Esophagus (tissue), 2 donors: ENCODE measurements around the gene CDC16. TPM values are rescaled to one million over a fixed set of nuclear protein-coding genes. Genes with fewer than 3 reads are reported as not detected.
A peak's percentile ranks its signal among the peaks of the same experiment; 100 is the strongest.
"Not testable (repeated sequence)": the region's sequence is repeated elsewhere in the genome, so short reads cannot be mapped to it uniquely, and the experiment has no call there.

ENCODE experiments used
- H3K27ac ChIP-seq, 2 donors: one replicate each; pipeline ENCODE4 v1.5.1; 2013; ENCODE audit warnings: low read depth in 2 of 2, mild to moderate bottlenecking in 2 of 2, inconsistent platforms in 1 of 2, low read length in 1 of 2, moderate library complexity in 1 of 2
- H3K27me3 ChIP-seq, 2 donors: one replicate each; pipeline ENCODE4 v1.6.1; 2013; ENCODE audit warnings: low read length in 2 of 2, control low read depth in 1 of 2, mild to moderate bottlenecking in 1 of 2; ENCODE audit not compliant: insufficient read depth in 2 of 2, control insufficient read depth in 1 of 2
- H3K36me3 ChIP-seq, 2 donors: one replicate each; pipeline ENCODE4 v1.6.1; 2013; ENCODE audit warnings: low read length in 1 of 2; ENCODE audit not compliant: control insufficient read depth in 2 of 2, insufficient read depth in 2 of 2
- H3K4me1 ChIP-seq, 2 donors: one replicate each; pipeline ENCODE4 v1.6.1; 2013; ENCODE audit warnings: low read length in 1 of 2; ENCODE audit not compliant: control insufficient read depth in 2 of 2, insufficient read depth in 2 of 2
- H3K4me3 ChIP-seq, 2 donors: one replicate each; pipeline ENCODE4 v1.5.1; 2013; ENCODE audit warnings: low read length in 2 of 2, mild to moderate bottlenecking in 2 of 2, low read depth in 1 of 2, moderate library complexity in 1 of 2
- H3K9me3 ChIP-seq, 2 donors: one replicate each; pipeline ENCODE4 v1.6.1; 2013; ENCODE audit warnings: mild to moderate bottlenecking in 2 of 2, low read depth in 1 of 2, low read length in 1 of 2, moderate library complexity in 1 of 2; ENCODE audit not compliant: control insufficient read depth in 2 of 2, insufficient read depth in 1 of 2
- WGBS, 2 donors: extraction: QIAGEN DNeasy Blood & Tissue Kit; methylation state at CpG; one replicate each; pipeline ENCODE4 v1.1.7; 2013; 5-methylcytosine and 5-hydroxymethylcytosine counted together
- polyA plus RNA-seq, 2 donors: library from polyadenylated mRNA; stranded (reverse); fragments of 200-250 nt; gene quantifications; one replicate each; pipeline ENCODE4 v1.2.3, GENCODE V29; 2013
- donor health status: healthy with polysubstance abuse.
- donor health status: Bipolar disorder and iron deficiency.

The CDC16 gene
- polyA plus RNA-seq, result 10 to 100 TPM; 33.4 to 36.1 TPM

- Histone ChIP-seq H3K36me3 (peaks cover 3 to 10% of the 10 kb centered on the region in 2 donors), H3K4me1 (no peaks in the 10 kb centered on the region), H3K27ac (peak within 1 kb of the TSS; percentile 85 to 86), H3K27me3 (no peaks in the 10 kb centered on the region), H3K9me3 (no peaks in the 10 kb centered on the region), H3K4me3 (peak within 1 kb of the TSS; percentile 82 to 95)
- WGBS, 2 donors, result 1% methylated on average over 60 to 76 of the region's 76 CpGs
Observed at GRCh38 chr13:114234645-114235421, at the start of gene CDC16. CDC16 (plus strand) TSS chr13:114234897; CDS start chr13:114235085, 188 bp downstream.

GRCh38 chr13:114185182-114185971, 49.3 kb upstream of the CDC16 start:
- Histone ChIP-seq H3K27me3 (no peaks in the 10 kb centered on the region), H3K27ac (no peak overlapping the region), H3K9me3 (peaks cover 0 to 7% of the 10 kb centered on the region in 2 donors), H3K4me3 (no peak overlapping the region), H3K4me1 (no peaks in the 10 kb centered on the region), H3K36me3 (no peaks in the 10 kb centered on the region)
- 86 to 88% methylated on average over 15 of the region's 15 CpGs for WGBS, 2 donors

GRCh38 chr13:114194853-114195252, 39.8 kb upstream of the CDC16 start:
- no peak overlapping the region for H3K4me3 ChIP-seq
- peaks cover 0 to 3% of the 10 kb centered on the region in 2 donors for H3K9me3 ChIP-seq
- H3K27me3 ChIP-seq, result no peaks in the 10 kb centered on the region
- peaks cover under 1% of the 10 kb centered on the region in 2 donors for H3K4me1 ChIP-seq
- no peak overlapping the region for H3K27ac ChIP-seq
- WGBS, 2 donors, result 88% methylated on average over 5 of the region's 5 CpGs
- H3K36me3 ChIP-seq, result no peaks in the 10 kb centered on the region

GRCh38 chr13:114196629-114197028, 38.1 kb upstream of the CDC16 start:
- Histone ChIP-seq H3K27me3 (no peaks in the 10 kb centered on the region), H3K9me3 (peaks cover 0 to 6% of the 10 kb centered on the region in 2 donors), H3K4me3 (no peak overlapping the region), H3K36me3 (no peaks in the 10 kb centered on the region), H3K27ac (no peak overlapping the region), H3K4me1 (peaks cover 4 to 6% of the 10 kb centered on the region in 2 donors)
- WGBS, 2 donors, result 67 to 81% methylated on average over 5 of the region's 5 CpGs

- Histone ChIP-seq H3K27ac (no peak overlapping the region), H3K27me3 (no peaks in the 10 kb centered on the region), H3K4me3 (no peak overlapping the region), H3K36me3 (no peaks in the 10 kb centered on the region), H3K4me1 (peaks cover 4 to 6% of the 10 kb centered on the region in 2 donors), H3K9me3 (peaks cover 0 to 6% of the 10 kb centered on the region in 2 donors)
- WGBS, 2 donors, result 94 to 98% methylated on average over 47 of the region's 47 CpGs
Observed at GRCh38 chr13:114198556-114198955, 36.1 kb upstream of the CDC16 start.

GRCh38 chr13:114199526-114199925, 35.2 kb upstream of the CDC16 start:
- not testable (repeated sequence) for H3K36me3 ChIP-seq, H3K27me3 ChIP-seq, H3K4me1 ChIP-seq, H3K9me3 ChIP-seq, H3K27ac ChIP-seq
- H3K4me3 ChIP-seq, result peak overlapping the region in 1 of 2 donors; percentile 13
- 25 to 49% methylated on average over 47 to 66 of the region's 75 CpGs for WGBS, 2 donors

GRCh38 chr13:114199954-114200353, 34.7 kb upstream of the CDC16 start:
- H3K4me1 ChIP-seq, result peaks cover 4 to 6% of the 10 kb centered on the region in 2 donors
- 16 to 36% methylated on average over 34 to 42 of the region's 42 CpGs for WGBS, 2 donors
- H3K9me3 ChIP-seq, result peaks cover 0 to 5% of the 10 kb centered on the region in 2 donors
- H3K27me3 ChIP-seq, result no peaks in the 10 kb centered on the region
- no peaks in the 10 kb centered on the region for H3K36me3 ChIP-seq
- H3K27ac ChIP-seq, result no peak overlapping the region
- H3K4me3 ChIP-seq, result peak overlapping the region; percentile 13 to 23

- 45 to 55% methylated on average over 18 of the region's 18 CpGs for WGBS, 2 donors
- H3K4me3 ChIP-seq, result no peak overlapping the region
- H3K4me1 ChIP-seq, result peaks cover 4 to 6% of the 10 kb centered on the region in 2 donors
- no peaks in the 10 kb centered on the region for H3K36me3 ChIP-seq
- H3K9me3 ChIP-seq, result peaks cover 0 to 3% of the 10 kb centered on the region in 2 donors
- H3K27me3 ChIP-seq, result no peaks in the 10 kb centered on the region
- H3K27ac ChIP-seq, result no peak overlapping the region
Observed at GRCh38 chr13:114200399-114200911, 34.2 kb upstream of the CDC16 start.

- 89 to 92% methylated on average over 6 of the region's 6 CpGs for WGBS, 2 donors
- Histone ChIP-seq H3K4me3 (no peak overlapping the region), H3K27me3 (no peaks in the 10 kb centered on the region), H3K27ac (no peak overlapping the region), H3K4me1 (peaks cover 4 to 6% of the 10 kb centered on the region in 2 donors), H3K9me3 (peaks cover 0 to 3% of the 10 kb centered on the region in 2 donors), H3K36me3 (no peaks in the 10 kb centered on the region)
Observed at GRCh38 chr13:114202581-114202980, 32.1 kb upstream of the CDC16 start.
